ENCODE data around the gene TXNDC17. TPM values are rescaled to one million over a fixed set of nuclear protein-coding genes. Genes with fewer than 3 reads are reported as not detected.

TXNDC17 gene
- total RNA-seq, 1 donor from 2014 or later = 53.2 TPM

DNA sequence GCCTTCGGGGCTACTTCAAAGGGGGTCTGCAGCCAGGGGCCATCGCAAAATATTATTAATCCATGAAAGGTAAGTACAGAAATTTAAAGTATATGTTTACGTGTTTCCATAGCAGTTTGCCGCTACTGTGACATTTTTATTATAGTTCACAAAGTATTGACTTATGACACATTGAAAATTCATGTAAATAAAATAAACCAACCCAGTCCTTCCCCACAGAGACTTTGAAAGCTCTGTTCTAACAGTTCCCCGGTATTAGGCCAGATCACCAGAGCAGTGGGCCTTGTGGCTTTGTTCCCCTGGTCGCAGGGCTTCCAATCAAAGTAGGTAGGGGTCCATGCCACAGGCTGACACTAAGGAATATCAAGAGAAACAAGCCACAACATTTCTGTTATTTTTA lies 14.2 kb upstream of the TXNDC17 start:
- Histone ChIP-seq H3K4me3 (no peak overlapping the region), H3K27ac (replicated peaks) (no peak overlapping the region), H3K27me3 (ENCODE audit: low read depth) (no peaks in the 10 kb centered on the region), H3K36me3 (peaks cover 76% of the 10 kb centered on the region), H3K4me1 (no peaks in the 10 kb centered on the region), H3K9me3 (replicated peaks) (no peaks in the 10 kb centered on the region)
- intact Hi-C loops (cut with micrococcal nuclease) = no loop called here
- no peak for TF ChIP-seq CTCF (IDR thresholded peaks at IDR 0.05; ENCODE audit: borderline replicate concordance)
- DNase-seq = no peak

GRCh38 chr17:6627019-6627418 lies 13.8 kb upstream of the TXNDC17 start:
- H3K36me3 ChIP-seq = peaks cover 72% of the 10 kb centered on the region
- intact Hi-C loops (cut with micrococcal nuclease) = no loop called here
- no peak for TF ChIP-seq CTCF (IDR thresholded peaks at IDR 0.05; ENCODE audit: borderline replicate concordance)
- H3K4me1 ChIP-seq = peaks cover under 1% of the 10 kb centered on the region
- H3K9me3 ChIP-seq (replicated peaks) = no peaks in the 10 kb centered on the region
- H3K27ac ChIP-seq (replicated peaks) = no peak overlapping the region
- no peak overlapping the region for H3K4me3 ChIP-seq
- no peaks in the 10 kb centered on the region for H3K27me3 ChIP-seq (ENCODE audit: low read depth)
- no peak for DNase-seq

DNA sequence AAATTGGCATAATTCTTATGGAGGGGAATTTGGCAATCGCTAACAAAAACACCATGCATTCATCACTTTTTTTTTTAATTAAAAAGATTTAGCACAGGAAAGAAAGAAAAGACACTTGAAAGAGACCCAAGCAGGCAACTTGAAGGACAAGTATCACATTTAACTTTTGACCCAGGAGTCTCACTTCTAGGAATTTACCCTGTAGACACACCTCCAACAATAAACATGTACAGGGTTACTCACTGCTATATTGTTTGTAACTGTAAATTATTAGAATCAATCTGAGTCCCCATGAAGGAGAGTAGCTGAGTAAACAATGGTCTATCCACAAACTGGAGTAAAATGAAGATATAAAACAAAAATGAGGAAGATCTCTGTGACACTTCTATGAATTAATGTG lies 10.5 kb upstream of the TXNDC17 start:
- no peak for TF ChIP-seq CTCF (IDR thresholded peaks at IDR 0.05; ENCODE audit: borderline replicate concordance)
- Histone ChIP-seq H3K4me1 (peaks cover 13% of the 10 kb centered on the region), H3K4me3 (no peak overlapping the region), H3K27me3 (ENCODE audit: low read depth) (no peaks in the 10 kb centered on the region), H3K27ac (replicated peaks) (no peak overlapping the region), H3K36me3 (peaks cover 76% of the 10 kb centered on the region), H3K9me3 (replicated peaks) (no peaks in the 10 kb centered on the region)
- intact Hi-C loops (cut with micrococcal nuclease) = no loop called here
- no peak for DNase-seq

DNA sequence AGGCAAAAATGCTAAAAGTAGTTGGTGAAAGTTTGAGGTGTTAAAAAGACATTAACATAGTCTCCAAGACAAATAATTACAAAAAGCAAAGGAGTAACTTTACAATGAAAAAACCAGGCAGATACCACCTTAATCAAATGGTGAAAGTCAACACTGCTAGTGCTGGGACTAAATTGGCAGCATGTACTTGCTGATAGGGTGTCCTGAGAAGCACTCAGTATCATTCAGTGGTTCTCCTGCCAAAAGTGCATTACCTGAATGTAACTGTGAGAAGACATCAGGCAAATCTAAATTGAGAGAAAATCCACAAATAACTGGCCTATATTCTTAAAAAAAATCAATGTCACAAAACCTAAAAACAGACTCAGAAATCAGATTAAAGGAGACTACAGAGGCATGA lies 8.3 kb upstream of the TXNDC17 start:
- no peak for TF ChIP-seq CTCF (IDR thresholded peaks at IDR 0.05; ENCODE audit: borderline replicate concordance)
- no peaks in the 10 kb centered on the region for H3K9me3 ChIP-seq (replicated peaks)
- peaks cover 57% of the 10 kb centered on the region for H3K36me3 ChIP-seq

DNA sequence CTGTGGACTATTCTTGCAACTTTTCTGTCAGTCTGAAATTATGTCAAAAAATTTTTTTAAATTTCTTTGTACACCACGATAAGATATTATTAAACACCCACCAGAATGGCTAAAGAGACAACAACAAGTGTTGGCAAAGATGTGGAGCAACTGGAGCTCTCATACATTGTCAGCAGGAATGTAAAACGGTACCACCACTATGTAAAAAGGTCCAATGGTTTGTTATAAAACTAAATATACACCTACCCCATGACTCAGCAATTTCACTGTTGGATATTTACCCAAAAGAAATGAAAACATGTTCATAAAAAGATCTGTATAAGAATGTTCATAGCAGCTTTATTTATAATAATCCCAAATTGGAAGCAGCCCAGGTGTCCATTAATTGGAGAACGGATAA lies 7.6 kb upstream of the TXNDC17 start:
- Histone ChIP-seq H3K4me3 (no peak overlapping the region), H3K4me1 (peaks cover 14% of the 10 kb centered on the region), H3K27ac (replicated peaks) (peak overlapping the region; percentile 54), H3K9me3 (replicated peaks) (no peaks in the 10 kb centered on the region), H3K36me3 (peaks cover 50% of the 10 kb centered on the region), H3K27me3 (ENCODE audit: low read depth) (no peaks in the 10 kb centered on the region)
- intact Hi-C loops (cut with micrococcal nuclease) = no loop called here
- no peak for TF ChIP-seq CTCF (IDR thresholded peaks at IDR 0.05; ENCODE audit: borderline replicate concordance)
- no peak for DNase-seq

More for the DNA sequence above, 8.3 kb upstream of the TXNDC17 start:
- H3K27me3 ChIP-seq (ENCODE audit: low read depth) = no peaks in the 10 kb centered on the region
- peaks cover 13% of the 10 kb centered on the region for H3K4me1 ChIP-seq
- DNase-seq = no peak
- H3K27ac ChIP-seq (replicated peaks) = peak overlapping the region; percentile 54
- no peak overlapping the region for H3K4me3 ChIP-seq
- intact Hi-C loops (cut with micrococcal nuclease) = no loop called here

DNA sequence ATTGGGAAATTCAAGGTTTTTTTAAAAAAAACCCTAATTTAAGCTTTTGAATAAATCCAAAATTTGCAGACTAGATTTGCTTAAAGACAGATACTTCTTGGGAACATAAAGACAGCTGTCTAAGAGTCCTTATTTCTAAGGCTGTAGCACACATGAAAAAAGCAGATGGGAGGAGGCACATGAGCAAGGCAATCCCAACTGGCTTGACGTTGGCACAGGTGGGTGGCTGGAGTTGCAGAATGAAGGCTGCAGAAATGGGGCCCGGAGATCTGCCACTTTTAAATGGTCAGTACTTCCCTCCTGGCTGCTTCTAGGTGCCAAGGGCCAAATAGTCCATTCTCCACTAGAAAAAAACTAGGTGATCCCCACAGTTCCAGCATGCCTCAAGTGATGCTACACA lies 4.8 kb upstream of the TXNDC17 start:
- Histone ChIP-seq H3K36me3 (peaks cover 28% of the 10 kb centered on the region), H3K9me3 (replicated peaks) (no peaks in the 10 kb centered on the region), H3K4me3 (no peak overlapping the region), H3K27ac (replicated peaks) (no peak overlapping the region), H3K4me1 (peaks cover 41% of the 10 kb centered on the region), H3K27me3 (ENCODE audit: low read depth) (no peaks in the 10 kb centered on the region)
- intact Hi-C loops (cut with micrococcal nuclease) = no loop called here
- no peak for TF ChIP-seq CTCF (IDR thresholded peaks at IDR 0.05; ENCODE audit: borderline replicate concordance)
- DNase-seq = no peak
